Upper lobe of left lung (tissue), 4 donors: ENCODE measurements around the gene ACY1.

Source experiments
- EP300 ChIP-seq, 4 donors: sonication (generic); formaldehyde crosslinking; IDR thresholded peaks; one replicate each; pipeline ENCODE4 v1.5.1; 2017; ENCODE audit warnings: antibody characterized with exemption in 4 of 4, control low read depth in 2 of 4
- POLR2A ChIP-seq, 4 donors: fragments of 450-650 bp; IDR thresholded peaks; one replicate each; pipeline ENCODE4 v1.5.1; 2016 to 2017; ENCODE audit warnings: antibody characterized with exemption in 4 of 4, mild to moderate bottlenecking in 2 of 4
- POLR2AphosphoS5 ChIP-seq, 2 donors: sonication (generic); formaldehyde crosslinking; IDR thresholded peaks; one replicate each; pipeline ENCODE4 v1.5.1; 2017; ENCODE audit warnings: antibody characterized with exemption in 2 of 2
- TF ChIP-seq, protein P1 (sequence below), 6 experiments: fragments of 450-650 bp in 4 of 6; fragments of 200-600 bp in 2 of 6; sonication (generic) in 2 of 6; IDR thresholded peaks; one replicate each; pipeline ENCODE4 v1.5.1; 2016 to 2019; ENCODE audit warnings: antibody characterized with exemption in 6 of 6

DNA sequence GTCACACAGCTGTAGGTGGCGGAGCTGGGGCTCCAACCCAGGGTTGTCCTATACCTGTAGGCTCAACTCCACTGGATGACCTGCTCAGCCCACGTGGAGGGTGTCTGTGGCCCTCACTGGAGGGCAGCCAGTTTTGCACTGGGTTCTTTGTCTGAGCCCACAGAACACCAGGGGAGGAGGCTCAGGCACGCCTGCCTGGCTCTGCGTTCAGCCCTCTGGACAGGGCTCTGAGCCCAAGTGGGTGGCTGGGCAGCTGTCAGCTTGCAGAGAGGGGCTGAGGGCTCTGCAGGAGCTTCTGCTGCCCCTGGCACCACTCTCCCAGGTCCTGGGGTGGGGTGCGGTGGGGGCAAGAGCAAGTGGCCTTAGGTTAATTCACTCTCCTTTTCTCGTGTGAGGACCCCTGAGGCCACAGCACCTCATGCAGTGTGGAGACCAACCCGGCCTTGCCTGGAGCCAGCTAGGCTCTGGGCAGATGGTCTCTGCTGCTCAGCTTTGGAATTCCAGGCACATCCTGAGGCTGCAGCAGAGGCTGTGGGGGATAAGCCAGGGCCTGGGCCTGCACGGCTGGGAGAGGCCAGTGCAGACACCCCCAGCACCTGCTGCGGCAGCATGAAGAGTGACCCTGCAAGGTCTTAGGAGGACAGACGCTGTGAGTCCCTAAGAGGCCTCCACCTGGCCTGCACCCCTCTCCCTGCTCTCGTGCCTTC is 49.5 kb downstream of the ACY1 start:
- TF ChIP-seq, protein P1, sequence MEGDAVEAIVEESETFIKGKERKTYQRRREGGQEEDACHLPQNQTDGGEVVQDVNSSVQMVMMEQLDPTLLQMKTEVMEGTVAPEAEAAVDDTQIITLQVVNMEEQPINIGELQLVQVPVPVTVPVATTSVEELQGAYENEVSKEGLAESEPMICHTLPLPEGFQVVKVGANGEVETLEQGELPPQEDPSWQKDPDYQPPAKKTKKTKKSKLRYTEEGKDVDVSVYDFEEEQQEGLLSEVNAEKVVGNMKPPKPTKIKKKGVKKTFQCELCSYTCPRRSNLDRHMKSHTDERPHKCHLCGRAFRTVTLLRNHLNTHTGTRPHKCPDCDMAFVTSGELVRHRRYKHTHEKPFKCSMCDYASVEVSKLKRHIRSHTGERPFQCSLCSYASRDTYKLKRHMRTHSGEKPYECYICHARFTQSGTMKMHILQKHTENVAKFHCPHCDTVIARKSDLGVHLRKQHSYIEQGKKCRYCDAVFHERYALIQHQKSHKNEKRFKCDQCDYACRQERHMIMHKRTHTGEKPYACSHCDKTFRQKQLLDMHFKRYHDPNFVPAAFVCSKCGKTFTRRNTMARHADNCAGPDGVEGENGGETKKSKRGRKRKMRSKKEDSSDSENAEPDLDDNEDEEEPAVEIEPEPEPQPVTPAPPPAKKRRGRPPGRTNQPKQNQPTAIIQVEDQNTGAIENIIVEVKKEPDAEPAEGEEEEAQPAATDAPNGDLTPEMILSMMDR (IDR thresholded peaks at IDR 0.05) = no peak
- TF ChIP-seq POLR2A (IDR thresholded peaks at IDR 0.05) = no peak
- TF ChIP-seq POLR2AphosphoS5 (IDR thresholded peaks at IDR 0.05) = no peak
- TF ChIP-seq EP300 (IDR thresholded peaks at IDR 0.05) = no peak
